ENCODE results near the gene SLC25A11.

Gene SLC25A11

DNA sequence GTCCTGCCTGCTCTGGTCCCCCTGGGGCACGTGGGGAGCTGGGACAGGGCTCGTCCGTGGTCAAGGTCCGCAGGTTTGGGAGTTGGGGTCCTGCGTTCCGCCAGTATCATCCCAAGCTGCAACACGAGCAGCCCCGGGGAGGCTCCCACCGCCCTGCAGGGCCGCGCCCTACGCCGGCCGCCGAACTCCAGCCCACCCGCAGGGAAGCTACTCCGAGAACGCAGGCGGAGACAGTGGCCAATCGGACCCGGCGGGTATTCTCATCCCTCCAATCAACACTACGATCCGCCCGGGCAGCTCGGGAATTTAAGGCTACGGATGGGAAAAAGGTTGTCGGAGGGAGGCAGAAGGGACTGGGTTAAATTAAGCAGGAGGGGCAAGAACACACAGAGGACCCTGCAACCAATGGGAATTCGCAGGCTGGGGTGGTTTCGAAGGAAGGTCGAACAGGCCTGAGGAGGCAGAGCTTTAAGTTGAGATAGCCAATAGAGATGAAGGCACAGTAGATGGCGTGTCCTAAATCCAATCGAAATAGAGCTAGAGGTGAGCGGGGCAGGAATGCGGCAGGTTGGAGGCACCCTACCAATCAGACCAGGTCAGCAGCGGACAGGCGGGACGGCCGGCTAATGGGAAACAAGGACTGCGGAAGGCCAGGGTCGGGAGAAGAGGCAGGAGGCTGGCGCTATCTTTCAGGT is 27.1 kb upstream of the SLC25A11 start:
- in situ Hi-C loops (cut with MboI; ENCODE audit: low sequenced_read_pairs) = no loop called here

DNA sequence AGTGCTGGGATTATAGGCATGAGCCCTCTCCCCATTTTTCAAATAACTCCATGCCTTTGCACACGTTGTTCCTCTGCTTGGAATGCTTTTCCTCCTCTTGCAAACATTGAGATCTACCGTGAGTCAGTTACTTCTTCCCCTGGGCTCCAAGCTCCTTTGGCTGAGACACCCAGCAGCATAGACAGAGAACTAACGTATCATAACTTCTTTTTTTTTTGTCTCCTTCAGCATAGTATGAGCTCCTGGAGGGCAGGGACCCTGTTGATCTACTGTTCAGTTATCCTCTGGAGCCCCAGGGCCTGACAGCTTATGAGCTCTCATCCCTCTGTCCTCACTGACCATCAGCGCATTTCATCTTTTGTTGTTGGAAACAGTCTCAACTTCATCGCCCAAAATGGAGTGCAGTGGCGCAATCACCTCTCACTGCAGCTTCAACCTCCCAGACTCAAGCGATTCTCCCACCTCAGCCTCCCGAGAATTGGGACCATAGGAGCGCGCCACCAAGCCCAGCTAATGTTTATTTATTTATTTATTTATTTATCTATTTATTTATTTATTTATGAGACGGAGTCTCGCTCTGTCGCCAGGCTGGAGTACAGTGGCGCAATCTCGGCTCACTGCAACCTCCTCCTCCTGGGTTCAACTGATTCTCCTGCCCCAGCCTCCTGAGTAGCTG is 25.6 kb upstream of the SLC25A11 start:
- in situ Hi-C loops (cut with MboI; ENCODE audit: low sequenced_read_pairs) = no loop called here

DNA sequence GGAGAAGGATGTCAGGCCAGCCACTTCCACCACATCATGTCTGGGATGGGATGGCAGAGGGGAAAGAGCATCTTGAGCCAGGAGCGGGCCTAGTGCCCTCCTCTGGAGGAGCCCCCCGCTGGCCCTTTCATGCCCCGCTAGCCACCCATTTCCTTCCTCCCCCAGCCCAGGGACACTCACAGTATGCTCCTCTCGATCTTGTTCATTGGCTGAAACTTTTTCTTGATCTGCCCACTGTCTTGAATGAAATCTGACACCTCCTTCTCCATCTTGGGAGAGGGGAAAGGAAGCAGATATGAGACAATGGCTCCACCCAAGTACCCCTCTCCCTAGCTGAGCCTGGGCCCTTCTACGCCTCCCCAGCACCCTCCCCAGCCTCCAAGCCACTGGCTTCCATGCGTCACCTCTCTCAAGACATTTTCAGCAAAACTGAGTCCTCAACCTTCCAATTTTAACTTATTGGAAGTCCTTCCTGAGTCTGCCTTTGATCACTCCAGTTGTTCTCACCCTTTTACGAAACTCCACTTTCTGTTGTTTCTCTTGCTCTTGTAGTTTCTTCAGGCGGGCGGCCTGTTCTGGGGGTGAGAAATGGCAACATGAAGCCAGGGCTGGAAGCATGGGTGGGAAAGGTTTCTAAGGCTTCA is 20.6 kb upstream of the SLC25A11 start:
- in situ Hi-C loops (cut with MboI; ENCODE audit: low sequenced_read_pairs) = no loop called here

DNA sequence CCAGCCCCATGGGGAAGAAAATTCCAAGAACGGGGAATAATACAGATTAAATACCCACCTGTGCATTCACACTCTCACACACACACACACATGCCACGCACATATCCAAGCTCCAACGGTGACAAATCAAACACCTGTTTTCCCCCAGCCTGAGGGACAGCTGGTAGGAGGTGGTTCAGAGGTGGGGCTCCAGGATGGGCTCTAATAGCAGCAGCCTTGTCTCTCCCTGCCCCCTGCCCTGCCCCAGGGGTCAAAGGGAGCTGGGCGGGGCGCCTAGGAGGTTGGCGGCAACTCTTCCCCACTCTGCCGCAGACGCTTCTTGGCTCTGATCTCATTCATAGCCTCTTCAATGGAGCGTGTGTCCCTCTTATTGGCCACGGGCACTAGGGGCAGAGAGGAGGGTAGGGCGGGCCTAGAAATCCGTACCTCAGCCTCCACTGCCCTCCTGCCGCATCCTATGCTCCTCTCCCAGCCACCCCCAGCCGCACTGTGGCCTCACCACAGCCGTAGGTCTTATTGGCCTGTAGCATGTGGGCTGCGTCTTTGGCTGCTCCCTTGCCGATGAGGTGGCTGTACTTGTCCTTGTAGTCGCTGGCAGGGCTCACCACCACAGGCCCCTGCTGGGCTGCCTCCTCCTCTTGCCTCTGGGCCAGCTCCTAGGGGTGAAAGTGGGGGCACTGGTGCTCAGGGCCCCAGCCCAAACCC is 19.6 kb upstream of the SLC25A11 start:
- in situ Hi-C loops (cut with MboI; ENCODE audit: low sequenced_read_pairs) = no loop called here

DNA sequence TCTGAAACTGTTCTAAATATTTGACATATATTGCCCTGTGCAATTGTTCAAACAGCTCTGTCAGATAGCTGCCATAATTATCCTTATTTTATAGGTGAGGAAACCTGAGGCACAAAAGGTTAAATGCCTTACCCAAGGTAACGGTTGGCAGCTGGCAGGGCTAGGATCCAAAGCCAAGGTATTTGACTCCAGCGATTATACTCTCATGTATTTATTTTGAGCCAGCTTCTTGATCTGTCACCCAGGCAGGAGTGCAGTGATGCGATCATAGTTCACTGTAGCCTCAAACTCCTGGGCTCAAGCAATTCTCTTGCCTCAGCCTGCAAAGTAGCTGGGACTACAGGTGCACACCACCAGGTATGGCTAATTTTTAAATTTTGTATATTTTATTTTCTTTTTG is 18.3 kb upstream of the SLC25A11 start:
- in situ Hi-C loops (cut with MboI; ENCODE audit: low sequenced_read_pairs) = no loop called here

DNA sequence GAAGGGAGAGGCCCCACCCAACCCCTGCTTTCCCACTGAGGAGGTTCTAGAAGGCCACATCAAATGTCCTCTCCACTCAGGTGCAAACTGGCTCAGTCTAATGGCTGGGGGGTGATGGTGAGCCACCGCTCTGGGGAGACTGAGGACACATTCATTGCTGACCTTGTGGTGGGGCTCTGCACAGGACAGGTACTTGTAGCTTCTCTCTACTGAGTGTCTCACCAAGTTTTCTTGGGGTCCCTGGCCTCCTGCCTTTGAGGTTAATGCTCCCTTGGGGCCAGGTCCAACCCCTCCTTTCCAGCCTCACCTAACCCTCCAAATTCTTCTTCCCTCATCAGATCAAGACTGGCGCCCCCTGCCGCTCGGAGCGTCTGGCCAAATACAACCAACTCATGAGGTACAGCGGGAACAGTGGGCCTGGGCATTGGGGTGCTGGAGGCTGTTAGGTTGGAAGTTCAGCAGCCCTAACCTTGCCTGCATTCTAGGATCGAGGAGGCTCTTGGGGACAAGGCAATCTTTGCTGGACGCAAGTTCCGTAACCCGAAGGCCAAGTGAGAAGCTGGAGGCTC is 16.7 kb upstream of the SLC25A11 start:
- in situ Hi-C loops (cut with MboI; ENCODE audit: low sequenced_read_pairs) = no loop called here

DNA sequence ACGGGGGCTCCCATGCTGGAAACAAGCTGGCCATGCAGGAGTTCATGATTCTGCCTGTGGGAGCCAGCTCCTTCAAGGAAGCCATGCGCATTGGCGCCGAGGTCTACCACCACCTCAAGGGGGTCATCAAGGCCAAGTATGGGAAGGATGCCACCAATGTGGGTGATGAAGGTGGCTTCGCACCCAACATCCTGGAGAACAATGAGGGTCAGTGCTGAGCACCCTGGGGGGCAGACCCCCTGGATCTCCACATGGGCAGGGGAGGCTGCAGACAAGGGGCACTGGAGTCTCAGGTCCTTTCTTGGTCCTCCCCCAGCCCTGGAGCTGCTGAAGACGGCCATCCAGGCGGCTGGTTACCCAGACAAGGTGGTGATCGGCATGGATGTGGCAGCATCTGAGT is 15.2 kb upstream of the SLC25A11 start:
- in situ Hi-C loops (cut with MboI; ENCODE audit: low sequenced_read_pairs) = no loop called here

DNA sequence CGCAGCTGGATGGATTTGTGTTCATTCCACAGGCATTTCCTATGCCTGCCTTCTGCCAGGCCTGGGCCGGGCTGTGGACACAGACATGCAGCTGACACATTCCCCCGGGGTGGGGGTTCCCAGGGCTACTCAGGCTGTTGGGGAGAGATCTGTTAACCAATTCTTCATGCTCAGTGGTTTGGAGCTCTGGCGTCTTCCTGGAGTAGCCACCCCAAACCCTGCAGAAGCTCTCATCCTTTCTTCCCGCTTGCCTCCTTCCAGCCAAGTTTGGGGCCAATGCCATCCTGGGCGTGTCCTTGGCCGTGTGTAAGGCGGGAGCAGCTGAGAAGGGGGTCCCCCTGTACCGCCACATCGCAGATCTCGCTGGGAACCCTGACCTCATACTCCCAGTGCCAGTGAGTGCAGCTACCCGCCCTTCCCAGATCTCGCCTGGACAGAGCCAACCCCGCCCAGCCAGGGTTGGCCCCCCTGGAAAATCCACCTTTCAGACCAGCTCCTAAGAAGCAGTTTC is 13.7 kb upstream of the SLC25A11 start:
- in situ Hi-C loops (cut with MboI; ENCODE audit: low sequenced_read_pairs) = no loop called here

DNA sequence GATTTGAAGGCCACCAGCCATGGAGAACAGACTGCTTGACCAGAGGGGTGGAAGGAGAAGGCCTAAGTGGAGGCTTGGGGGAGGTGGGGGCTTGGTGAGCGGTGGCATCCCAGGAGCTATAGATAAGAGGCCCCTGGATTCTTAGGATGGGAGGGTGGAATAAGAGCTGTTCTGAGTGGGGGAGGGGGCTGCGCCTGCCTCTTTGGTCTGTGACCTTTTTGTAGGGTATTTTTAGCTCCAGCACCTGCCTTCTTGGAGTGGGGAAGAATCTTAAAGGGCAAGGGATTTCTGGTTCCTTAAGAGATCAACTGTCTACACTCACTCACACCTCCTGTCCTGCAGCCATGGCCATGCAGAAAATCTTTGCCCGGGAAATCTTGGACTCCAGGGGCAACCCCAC is 11.6 kb upstream of the SLC25A11 start:
- in situ Hi-C loops (cut with MboI; ENCODE audit: low sequenced_read_pairs) = no loop called here

DNA sequence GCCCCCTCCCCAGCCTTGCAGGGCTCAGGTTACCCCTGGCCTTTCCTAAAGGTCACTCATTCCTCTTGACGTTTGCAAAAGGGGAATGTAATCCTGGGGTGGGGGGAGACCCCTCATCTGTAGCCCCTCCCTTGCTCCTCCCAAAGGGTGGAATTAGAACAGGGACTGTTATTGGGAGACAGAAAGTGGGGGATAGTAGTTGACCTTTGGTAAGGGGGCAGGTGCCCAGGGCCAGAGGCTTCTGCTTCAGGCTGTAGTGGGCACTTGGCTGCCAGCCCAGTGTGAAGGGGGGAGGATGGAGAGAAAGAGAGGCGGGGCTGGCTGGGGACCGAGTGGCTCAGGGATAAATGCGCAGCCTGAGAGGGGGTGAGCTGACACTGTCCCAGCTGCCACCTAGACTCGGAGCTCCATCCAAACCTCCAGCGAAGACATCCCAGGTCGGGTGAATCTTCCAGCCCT is 10.9 kb upstream of the SLC25A11 start, which contains the start of gene ENO3:
Gene ENO3, plus strand, starts transcription at position 374 of the 459 bp plus-strand sequence. CDS start 711 bp downstream, outside the sequence.
- in situ Hi-C loops (cut with MboI; ENCODE audit: low sequenced_read_pairs) = no loop called here

DNA sequence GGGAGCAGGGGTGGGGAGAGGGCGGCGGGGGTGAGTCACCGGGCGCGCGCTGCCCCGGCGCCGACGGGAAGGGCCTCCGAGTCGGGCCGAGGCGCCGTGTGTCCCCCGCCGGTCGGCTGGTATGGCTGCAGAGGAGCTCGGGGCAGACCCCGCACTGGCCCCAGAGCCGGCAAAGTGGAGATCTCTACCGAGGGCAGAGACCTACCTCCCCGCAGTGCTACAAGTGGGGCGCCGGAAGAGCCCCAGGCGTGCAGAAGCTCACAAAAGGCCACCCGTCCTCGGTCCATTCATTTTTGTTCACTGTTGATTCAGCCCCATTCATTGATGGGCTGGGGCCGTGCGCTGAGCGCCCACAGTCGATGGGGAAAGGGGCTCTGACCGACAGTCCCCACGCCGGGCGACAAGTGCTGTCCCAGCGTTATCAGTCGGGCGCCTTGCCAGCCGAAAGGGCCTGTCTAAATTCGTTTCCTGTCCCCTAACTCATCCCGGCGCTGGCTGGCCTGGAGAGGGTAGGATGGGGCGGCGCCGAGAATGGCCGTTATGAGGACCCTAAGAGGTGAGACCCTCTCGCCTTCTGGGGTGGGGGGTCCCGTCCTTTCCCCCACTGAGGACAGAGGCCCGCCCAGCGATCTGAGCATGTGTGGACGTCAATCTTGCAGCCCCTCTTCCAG is 10.4 kb upstream of the SLC25A11 start:
- in situ Hi-C loops (cut with MboI; ENCODE audit: low sequenced_read_pairs) = no loop called here

DNA sequence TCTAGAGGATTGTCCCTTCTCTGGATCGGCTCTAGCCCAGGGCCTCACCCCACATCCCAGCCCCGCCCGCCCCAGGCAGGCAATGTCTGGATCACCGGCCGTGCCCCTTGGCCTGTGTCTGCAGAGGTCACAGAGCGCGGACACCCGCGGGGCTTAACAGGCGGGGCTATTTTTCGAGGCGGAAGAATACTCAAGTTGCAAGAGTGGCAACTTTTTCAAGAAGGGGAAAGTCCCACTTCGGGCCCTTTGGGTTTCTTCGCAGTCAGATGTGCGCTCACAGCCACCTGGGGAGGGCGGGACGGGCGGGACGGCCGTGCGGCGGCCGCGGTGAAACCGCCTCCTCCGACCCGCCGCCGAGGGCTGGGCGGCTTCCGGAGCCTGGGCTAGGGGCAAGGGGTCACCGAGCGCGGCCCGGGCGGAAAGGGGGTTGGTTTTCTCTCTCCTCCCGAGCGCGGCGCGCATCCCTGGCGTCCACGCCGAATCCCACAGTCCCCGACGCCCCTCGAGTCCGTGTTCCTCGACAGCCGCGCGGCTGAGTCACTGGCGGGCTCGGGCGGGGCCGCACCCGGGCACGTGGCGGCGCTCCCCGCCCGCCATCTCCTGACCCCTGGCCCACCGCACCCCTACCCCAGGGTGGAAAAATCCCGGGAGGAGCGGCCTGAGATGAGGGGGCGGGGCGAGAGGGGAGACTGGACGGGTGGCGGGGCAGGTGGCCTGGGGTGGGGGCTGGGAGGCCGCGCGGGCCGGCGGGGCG is 9.7 kb upstream of the SLC25A11 start:
- in situ Hi-C loops (cut with MboI; ENCODE audit: low sequenced_read_pairs) = no loop called here

DNA sequence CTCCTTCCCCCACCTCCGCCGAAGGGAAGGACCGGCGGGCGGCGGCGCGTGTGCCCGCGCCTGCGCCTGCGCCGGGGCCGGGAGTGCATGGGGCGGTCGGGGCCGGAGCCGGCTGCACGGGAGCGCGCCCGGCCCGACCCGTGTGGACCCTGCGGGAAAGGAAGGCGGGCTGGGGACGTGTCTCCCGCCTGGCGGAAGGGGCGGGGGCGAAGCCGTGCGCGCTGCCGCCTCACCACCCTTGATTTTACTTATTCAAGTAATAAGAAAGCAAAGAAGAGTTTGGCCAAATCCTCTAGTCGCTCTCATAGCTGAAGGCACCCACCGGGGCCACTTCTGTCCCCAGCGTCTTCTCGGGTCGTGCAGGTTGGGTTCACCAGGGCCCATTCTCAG is 9.1 kb upstream of the SLC25A11 start:
- in situ Hi-C loops (cut with MboI; ENCODE audit: low sequenced_read_pairs) = no loop called here

DNA sequence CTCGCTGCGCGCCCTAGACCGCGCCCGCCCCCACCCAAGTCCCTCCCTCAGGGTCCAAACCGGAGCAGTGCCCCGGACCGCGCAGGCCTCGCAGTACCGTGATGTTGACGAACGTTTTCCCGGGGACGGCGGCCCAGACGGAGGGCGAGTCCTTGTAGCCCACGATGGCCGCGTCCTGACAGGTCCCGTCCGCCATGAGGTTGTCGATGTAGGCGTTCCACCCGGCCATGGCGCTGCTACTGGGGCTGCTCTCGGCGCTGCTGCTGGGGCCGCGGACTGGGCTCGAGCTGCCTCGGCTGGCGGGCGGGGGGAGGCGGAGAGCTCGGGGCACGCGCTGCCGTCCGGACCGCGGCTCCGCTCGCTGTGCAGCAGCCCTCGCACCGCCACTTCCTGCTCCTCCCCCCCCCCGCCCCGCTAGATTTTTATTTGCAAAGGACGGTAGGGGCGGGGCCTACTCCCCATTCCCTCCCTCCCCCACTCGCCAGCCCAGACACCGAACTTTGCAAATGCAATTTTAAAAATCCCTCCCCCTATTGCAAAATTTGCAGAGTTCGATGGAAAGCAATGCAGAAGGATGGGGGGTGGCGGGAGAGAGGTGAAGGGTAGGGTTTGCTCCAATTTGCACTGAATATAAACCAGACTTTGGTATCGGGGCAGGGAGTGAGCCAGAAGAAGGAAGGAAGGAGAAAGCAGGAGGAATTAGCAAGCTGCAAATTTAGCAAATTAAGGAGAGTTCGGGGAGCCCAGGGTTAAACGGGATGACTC is 8.5 kb upstream of the SLC25A11 start, which contains the start of gene PFN1:
Gene PFN1, minus strand, starts transcription at position 365 of the 765 bp plus-strand sequence. Its CDS starts 136 bp downstream, at position 229.
- in situ Hi-C loops (cut with MboI; ENCODE audit: low sequenced_read_pairs) = no loop called here

DNA sequence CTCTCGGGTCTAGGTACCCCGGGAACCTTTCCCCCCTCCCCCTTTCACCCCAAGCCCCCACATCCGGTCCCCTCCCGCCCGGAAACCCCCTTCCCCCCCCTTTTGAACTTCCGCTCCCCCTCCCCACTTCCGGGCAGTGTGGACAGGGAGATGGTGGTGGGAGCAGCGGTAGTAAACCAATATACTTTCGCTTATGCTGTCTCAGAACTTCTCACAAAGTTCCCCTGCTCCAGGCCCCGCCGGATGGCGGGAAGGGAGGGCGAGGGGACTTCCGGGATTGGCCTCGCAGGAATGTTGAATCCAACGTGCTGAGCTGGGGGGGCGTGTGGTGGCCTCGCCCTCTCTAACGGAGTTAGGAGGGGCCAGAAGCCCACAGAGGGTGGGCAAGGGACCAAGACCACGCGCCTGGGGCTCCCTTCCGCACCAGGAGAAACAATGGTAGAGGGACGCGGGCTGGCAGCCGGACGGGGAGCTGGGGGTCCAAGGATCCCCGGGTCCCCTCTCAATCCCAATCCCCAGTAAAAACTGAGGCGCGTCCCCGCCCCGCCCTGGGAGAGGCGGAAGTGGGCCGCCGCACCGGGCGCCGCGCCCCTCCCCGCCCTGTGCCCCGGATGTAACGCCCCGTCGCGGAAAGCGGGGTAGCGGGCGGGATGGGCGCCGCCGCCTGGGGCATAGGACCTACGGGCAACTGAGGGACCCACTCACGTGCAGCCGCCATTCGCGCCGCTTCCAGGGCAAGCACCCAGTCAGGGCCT is 7.7 kb upstream of the SLC25A11 start:
- in situ Hi-C loops (cut with MboI; ENCODE audit: low sequenced_read_pairs) = no loop called here

DNA sequence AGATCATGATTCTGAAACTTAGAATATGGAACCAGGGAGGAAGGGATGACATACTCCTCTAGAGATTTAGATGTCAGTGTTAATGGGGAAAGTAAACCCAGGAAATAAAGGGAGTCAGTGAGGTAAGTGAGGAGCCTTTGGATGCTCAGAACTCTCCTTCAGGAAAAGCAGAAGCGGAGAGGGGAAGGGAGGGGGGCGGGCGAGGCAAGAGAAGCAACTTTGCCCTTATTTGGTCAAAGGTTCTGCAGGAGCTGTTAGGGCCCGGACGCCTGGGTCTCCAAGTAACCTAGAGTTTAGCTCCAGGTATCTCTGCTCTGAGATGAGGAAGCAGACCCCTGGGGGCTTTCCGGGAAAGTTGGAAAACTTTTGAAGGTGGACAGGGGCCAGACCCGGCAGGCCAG is 7.2 kb upstream of the SLC25A11 start:
- in situ Hi-C loops (cut with MboI; ENCODE audit: low sequenced_read_pairs) = no loop called here

DNA sequence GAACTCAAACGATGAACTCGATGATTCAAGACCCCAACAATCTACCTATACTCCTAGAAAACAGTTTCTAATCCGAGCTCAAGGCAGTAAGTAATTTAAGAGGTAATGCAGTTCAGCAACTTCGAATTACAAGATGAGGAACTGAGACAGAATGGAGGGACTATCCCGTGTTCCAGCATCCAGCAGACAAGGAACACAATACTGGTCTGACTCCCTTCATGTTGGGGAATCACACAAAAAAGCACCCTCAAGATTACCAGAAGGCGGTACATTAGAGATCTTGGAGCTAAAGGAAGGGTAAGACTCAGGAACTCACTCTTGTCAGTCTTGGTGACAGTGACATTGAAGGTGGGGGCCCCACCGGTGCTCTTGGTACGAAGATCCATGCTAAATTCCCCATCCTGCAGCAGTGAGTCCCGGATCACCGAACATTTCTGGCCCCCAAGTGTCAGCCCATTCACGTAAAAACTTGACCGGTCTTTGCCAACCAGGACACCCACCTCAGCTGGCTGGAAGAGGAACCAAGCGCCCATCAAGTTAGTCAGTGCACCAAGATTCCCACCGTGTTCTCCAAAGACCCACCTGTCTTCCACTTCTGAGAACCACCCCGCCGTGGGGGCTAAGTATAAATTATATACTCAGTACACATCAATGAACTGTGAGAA is 6.6 kb upstream of the SLC25A11 start:
- in situ Hi-C loops (cut with MboI; ENCODE audit: low sequenced_read_pairs) = no loop called here

DNA sequence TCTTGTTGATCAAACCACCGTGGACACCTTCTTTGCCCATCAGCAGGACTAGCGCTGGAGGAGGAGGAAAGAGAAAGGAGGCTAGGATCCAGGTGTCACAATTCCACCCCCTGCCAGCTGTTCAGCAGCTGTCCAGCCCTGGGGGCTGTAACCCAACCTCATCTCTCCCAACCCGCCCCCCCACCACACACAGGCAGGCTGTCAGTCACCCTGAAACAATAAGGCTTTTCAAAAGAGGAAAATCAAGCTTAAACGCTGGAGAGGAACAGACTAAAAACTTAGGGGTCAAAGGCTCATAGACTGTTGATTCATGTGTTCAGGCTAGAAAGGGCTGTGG is 6.1 kb upstream of the SLC25A11 start:
- in situ Hi-C loops (cut with MboI; ENCODE audit: low sequenced_read_pairs) = no loop called here
